Fibroblast of skin of right biceps (primary cell): ENCODE data around the gene LRFN2.

ENCODE experiments used
- DNase-seq: peaks from one replicate; pipeline ENCODE4 v3.0.0-alpha.2; 2013

The LRFN2 gene

GRCh38 chr6:40585651-40586269 lies 1.4 kb downstream of the LRFN2 start:
- no peak for DNase-seq

DNA sequence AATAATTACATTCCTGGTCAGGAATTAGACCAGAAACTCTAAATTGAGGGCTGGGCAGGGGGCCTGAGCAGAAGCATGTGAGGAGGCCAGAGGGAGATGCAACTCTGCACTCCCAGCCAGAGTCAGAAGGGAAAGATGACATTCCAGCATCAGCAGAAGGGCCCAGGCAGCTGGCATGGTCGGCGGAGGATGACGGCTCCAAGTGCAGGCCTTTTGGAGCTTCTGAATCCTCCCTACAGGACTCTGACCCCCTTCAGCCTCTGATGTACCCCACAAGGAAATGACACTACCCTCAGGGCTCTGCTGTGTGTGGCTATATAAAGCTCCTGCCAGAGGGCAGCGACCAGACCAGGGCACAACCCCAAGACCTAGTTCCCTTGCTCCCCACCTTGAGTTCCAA lies 1.9 kb downstream of the LRFN2 start:
- DNase-seq: no peak

DNA sequence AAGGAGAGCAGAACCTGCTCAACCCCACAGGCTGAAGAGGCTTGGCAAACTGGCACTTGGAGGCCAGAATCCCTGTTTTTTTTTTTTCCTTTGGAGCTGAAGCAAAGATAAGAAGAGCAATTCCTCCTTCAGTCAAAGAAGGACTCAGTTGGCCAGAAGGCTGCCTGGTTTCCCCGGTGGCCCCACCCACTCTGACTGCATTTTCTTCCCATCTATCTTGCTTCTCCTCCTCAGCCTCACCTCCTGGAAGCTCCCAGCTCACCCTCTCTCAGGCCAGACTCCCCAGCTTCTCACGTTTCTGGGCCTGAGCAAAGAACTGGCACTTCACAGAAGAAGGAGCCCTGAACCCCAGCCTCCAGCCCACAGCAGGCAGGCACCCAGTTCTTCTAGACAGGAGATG lies 2.4 kb downstream of the LRFN2 start:
- no peak for DNase-seq

DNA sequence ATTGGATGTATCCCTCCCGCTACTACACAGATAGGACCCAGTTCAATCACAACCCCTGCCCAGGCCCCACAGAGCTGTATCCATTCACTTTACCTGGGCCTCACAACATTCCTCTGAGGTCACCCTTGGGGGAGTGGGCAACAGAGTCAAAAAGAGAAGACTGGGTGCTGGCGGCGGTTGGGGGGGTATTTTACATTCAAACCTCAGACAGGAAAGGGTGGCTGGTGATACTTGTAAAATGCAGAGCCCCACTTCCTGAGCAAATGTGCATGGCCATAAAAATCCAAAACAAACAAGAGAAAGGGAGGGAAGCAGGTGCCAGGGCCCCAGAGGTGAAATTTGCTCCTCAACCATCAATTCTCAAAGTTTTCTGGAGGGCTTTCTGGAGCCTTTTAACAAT lies 3.5 kb downstream of the LRFN2 start:
- DNase-seq: no peak

- DNase-seq: no peak
Measured at GRCh38 chr6:40582892-40583291, 4.3 kb downstream of the LRFN2 start.

DNA sequence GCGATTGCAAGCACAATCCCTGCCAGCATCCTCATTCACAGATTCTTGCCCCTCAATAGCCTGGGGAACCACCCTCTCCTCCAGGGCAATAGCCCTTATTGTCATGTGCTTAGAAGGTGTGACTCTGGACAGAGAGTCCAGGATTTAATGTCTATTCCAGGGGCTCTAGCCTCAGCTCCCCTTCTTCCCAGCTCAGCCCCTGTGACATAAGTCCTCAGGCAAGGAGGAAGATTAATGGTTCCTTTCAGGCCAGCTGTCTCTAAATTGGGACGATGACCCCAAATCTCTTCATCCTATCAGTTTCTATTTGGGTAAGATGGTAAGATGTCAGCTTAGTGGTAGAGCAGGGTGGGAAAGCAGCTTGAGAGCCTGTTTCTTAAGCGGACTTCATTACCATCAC lies 8.1 kb downstream of the LRFN2 start:
- no peak for DNase-seq

GRCh38 chr6:40577672-40578071 lies 9.5 kb downstream of the LRFN2 start:
- no peak for DNase-seq

GRCh38 chr6:40573221-40573620 lies 13.9 kb downstream of the LRFN2 start:
- no peak for DNase-seq

DNA sequence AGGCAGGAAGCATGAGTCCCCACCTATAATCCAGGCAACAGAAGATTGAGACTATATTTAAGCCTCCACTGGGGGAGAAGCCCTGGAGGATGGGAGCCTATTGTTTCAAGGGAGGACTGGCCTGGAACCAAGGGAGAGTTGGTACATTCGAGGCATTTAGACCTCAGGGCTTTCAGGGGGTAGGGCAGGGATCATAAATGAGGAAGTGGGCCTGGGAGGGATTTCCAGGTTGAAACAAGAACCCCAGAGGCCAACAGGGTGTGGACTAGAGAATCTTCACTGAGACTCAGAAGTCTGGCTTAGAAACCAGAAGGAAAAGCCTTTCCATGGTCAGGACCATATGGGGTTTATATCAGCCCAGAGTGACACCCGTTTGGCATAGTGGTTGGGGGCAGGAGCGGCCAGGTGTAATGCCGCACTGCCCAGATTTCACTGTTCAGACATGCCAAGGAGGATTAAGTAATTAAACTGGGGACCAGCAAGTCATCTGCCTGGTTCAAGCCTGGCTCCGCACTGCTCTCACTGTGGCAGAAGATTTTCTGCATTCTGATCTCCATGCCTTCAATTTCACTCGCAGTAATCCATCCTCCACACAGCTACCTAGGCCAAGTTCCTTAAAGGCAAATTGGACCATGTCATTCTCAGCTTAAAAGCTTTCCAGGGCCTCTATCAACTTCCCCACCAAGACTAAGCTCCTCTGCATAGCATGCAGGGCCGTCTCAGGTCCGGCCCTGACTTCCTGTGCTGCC lies 17.8 kb downstream of the LRFN2 start:
- DNase-seq: no peak

DNA sequence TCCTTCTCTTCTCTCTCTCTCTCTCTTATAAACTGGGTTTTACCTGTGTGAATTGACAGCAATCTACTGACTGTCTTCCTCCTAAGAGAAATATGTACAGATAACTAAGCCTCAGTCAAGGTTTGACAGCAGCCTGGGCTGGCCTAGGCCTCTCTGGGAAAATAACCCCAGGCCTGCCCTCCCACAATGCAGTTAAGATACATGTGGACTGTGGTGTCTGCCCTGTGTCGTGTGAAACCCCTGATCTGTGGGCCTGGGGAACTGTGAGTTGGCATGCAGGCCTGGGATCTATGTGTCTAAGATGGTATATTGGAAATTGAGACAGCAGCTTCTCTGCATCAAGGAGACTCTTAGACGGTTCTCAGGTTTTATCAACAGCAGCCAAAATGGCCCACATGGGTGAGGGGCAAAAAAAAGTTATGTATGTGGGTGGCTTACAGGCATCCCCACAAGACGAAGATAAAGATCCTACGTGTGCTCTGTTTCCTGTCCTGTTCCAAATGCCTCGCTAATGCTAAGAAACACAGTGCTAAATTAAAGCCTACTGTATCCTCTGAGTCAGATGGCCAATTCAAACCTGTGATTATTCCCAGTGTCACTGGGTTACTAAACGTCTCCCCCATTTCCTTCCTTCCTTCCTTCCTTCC lies 19.0 kb downstream of the LRFN2 start:
- no peak for DNase-seq

GRCh38 chr6:40563111-40563510 lies 24.1 kb downstream of the LRFN2 start:
- no peak for DNase-seq

GRCh38 chr6:40559056-40559455 lies 28.1 kb downstream of the LRFN2 start:
- no peak for DNase-seq

DNA sequence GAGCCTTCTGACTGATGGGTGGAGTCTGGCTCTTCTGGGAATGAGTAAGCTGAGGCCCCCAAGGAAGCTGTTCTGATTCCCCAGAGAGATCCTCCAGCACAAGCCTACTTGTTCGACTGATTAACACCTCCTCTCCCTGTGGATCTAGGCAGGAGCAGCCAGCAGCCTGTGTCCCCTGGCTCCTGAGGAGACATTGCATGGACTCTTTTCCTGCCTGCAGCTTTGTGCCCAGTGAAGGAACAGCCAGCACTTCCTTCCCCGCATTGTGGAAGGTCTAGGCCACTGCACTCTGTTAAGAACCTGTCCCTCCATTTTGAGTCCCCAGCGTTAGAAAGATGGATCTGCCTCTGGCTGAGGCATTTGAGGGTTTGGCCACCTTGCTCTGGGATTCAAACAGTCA lies 29.1 kb downstream of the LRFN2 start:
- no peak for DNase-seq

- no peak for DNase-seq
Measured at GRCh38 chr6:40556881-40557280, 30.3 kb downstream of the LRFN2 start.

DNA sequence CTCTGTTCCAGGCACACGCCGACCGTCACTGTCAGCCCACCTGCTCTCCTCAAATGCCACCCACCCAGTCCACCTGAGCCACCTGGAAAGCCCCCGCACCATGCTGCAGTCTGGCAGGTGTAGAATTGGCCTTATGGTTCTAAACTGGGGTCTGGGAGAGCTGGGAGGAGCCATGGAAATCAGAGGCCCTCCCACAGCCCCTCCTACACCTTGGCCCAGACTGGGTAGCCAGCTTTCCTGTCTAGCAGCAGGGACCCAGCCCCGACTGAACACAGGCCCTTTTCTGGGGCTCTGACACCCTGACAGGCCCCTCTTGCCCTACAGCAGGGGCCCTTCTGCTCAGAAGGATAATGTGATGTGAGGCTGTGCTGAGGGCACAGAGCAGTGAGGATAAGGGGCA lies 31.1 kb downstream of the LRFN2 start:
- DNase-seq: no peak

DNA sequence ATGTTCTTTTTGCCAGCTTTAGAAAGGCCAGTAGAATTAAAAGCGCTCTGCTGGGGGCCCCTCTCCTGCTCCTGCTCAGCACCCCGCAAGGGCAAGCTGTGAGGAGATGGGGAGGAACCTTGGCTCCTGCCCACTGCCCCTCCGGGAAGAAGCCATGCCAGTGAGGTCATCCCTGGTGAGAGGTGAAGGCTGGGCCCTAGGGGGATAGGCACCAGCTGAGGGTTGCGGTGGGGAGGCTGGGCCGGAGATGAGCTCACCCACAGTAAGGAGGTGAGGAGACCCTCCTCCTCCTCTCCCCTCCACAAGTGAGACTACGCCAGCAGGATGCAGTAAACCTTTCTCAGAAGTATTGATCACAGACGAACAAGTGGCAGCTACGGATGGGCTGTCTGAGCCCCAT lies 32.1 kb downstream of the LRFN2 start:
- DNase-seq: no peak

GRCh38 chr6:40552941-40553340 lies 34.2 kb downstream of the LRFN2 start:
- DNase-seq: no peak

DNA sequence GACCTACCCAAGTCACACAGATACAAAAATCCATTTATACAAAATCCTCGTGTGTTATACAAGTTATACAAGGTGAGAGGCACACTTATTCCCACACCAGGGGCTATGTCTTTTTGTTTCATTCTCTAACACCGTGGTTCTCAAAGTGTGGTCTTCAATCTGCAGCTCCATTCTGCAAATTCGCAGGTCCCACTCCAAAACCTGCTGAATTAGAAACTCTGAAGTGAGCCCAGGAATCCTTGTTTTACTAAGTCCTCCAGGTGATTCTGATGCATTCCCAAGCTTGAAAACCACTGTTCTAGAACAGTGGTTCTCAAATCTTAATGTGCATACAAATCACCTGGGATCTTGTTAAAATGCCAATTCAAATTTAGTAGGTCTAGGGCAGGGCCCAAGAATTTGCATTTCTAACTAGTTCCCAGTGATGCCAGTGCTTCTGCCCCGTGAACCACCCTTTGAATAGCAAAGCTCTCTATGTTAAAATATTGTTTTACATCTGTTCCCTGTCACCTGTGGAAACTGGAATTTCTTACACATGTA lies 35.1 kb downstream of the LRFN2 start:
- DNase-seq: no peak

DNA sequence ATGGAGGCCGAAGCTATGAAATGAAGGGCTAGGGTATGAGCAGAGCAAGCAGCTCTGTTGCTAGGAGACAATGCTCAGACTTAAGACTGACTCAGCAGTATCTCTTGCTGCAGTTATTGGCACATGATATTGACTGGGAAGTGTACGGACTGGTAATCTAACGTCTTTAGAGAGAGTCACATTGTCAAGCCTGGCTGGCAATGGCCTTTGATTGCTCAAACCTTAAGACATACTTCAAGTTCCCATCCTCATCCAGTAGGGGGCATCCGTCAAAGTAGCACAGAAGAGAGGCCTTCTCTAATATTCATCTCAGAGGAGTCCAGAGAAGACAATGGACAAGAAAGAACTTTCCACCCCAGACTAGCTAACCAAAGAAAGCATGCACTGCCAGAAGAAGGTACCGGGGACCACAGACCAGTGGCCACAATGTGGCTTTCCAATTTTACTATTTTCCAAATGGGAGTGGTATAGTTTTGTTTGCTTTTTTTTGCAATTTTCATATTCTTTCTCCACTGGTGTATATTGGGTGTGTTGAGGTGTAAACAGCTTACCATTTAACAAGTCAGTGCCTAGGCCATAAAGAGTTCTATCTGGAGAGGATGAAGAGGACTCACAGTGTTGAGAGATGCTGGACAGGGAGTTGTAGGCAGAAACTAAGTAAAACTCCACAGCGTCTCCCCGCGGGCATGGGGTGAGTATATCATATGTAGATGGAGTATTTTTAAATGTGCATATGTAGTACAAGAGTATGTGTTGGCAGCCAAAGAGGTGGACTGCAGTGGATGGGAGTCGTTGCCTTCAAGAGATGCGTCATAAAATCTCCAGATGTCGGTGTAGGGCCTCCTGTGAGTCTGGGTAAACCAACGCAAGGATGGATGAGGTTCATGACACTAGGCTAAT lies 36.7 kb downstream of the LRFN2 start:
- DNase-seq: peak; percentile 51

DNA sequence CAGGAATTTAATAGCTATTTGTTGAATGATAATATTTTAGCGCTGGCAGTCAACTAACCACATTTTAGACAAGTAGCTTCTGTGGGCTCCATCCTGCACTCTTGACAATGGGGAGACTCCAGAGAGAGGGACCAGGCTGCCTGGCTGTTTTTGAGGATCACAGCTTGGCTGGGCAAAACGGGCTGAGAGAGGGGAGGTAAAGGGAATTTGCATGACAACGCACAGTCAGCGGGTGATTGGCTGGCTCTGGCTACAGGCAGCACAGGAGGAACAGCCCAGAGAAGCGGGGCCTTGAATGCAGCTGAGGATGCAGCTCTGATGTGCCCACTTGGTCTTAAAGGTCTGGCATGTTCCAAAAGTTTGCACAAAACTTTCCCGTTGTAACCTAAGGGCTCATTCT lies 41.2 kb downstream of the LRFN2 start:
- DNase-seq: no peak

GRCh38 chr6:40543776-40544175 lies 43.4 kb downstream of the LRFN2 start:
- DNase-seq: no peak

- no peak for DNase-seq
Measured at GRCh38 chr6:40543146-40543545, 44.0 kb downstream of the LRFN2 start.

DNA sequence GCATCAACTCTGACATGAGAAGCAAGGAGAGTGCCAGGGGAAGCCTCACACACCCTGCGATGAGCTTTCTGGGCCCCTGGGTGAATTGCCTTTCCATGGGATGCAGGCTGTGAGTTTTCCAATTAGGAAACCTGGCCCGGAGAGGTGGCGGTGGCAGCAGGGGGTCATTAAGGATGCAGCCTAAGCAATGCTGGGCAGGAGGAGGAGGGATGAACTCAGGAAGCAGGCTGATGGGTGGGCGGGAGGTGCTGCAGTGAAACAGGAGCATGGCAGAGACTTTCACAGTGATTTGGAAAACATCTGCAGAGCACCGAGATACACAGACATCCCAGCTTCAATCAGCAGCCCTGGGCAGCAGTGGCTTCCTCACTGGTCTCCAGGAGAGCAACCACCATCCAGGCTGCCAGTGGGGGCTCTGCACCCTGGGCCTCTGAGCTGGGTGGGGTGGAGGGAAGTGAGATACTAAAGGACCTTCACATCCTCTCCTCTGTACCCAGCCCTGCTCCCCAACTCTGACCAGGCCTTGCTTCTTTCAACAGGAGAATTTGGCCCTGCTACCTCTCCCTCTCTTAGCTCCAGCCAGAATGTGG lies 44.9 kb downstream of the LRFN2 start:
- DNase-seq: no peak
